GM12865 (cell line): ENCODE data around the gene MAGEL2.

Experiments used
- DNase-seq: peaks from one replicate; pipeline ENCODE4 v3.0.0; 2010; ENCODE audit warnings: low read depth
- H3K4me3 ChIP-seq: 2 replicates; pipeline ENCODE4 v1.5.1; 2011; ENCODE audit warnings: mild to moderate bottlenecking, low read depth, low read length, control low read depth
- CTCF ChIP-seq: IDR thresholded peaks from 2 replicates; pipeline ENCODE4 v1.5.1; 2011; ENCODE audit warnings: low read length, control low read depth, low read depth, inconsistent platforms; ENCODE audit not compliant: insufficient read depth; ENCODE audit errors: missing control alignments

Gene MAGEL2

GRCh38 chr15:23646165-23647000 lies 1.3 kb downstream of the MAGEL2 start:
- no peak for DNase-seq
- no peak overlapping the region for H3K4me3 ChIP-seq
- TF ChIP-seq CTCF = no peak

GRCh38 chr15:23645371-23646164 lies 2.1 kb downstream of the MAGEL2 start:
- no peak for TF ChIP-seq CTCF
- H3K4me3 ChIP-seq = no peak overlapping the region
- DNase-seq = no peak

- no peak overlapping the region for H3K4me3 ChIP-seq
- TF ChIP-seq CTCF = no peak
- no peak for DNase-seq
These were observed 2.8 kb downstream of the MAGEL2 start for GRCh38 chr15:23644829-23645228.

GRCh38 chr15:23642413-23643044 lies 5.1 kb downstream of the MAGEL2 start:
- H3K4me3 ChIP-seq = no peak overlapping the region
- DNase-seq = peak; percentile 13
- peak; percentile 59 for TF ChIP-seq CTCF

- H3K4me3 ChIP-seq = no peak overlapping the region
- TF ChIP-seq CTCF = no peak
- no peak for DNase-seq
These were observed 13.5 kb downstream of the MAGEL2 start for GRCh38 chr15:23634181-23634580.

- H3K4me3 ChIP-seq = no peak overlapping the region
- peak; percentile 12 for TF ChIP-seq CTCF
- no peak for DNase-seq
These were observed 18.3 kb downstream of the MAGEL2 start for GRCh38 chr15:23629234-23629805.
